Measurements from ENCODE around the gene DPH1.

DPH1 gene

DNA sequence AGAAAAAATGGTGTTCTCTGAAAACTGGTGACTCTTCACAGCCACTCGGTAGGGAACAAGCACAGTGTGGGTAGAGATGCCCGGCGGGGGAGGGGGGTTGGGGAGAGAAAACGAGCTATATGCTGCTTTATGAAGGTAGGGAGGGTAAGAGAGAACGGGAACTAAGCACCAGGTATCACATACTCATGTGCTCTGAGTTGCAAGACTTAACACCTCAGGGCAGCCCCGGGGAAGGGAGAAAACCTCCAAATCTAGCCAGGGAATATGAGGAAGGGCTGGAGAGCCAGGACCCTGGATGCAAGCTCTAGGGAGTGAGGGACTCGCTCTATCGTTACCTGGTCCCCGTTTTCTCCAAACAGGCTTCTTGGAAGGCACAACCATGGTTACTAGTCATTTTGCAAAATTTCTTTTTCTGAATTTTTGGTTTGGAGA, 60.3 kb downstream of the DPH1 start:
- no peak for DNase-seq (ENCODE audit: extremely low read depth, low read depth)
- H3K4me3 ChIP-seq (replicated peaks; ENCODE audit: low read depth, low read length): no peak overlapping the region
- TF ChIP-seq, protein P1, sequence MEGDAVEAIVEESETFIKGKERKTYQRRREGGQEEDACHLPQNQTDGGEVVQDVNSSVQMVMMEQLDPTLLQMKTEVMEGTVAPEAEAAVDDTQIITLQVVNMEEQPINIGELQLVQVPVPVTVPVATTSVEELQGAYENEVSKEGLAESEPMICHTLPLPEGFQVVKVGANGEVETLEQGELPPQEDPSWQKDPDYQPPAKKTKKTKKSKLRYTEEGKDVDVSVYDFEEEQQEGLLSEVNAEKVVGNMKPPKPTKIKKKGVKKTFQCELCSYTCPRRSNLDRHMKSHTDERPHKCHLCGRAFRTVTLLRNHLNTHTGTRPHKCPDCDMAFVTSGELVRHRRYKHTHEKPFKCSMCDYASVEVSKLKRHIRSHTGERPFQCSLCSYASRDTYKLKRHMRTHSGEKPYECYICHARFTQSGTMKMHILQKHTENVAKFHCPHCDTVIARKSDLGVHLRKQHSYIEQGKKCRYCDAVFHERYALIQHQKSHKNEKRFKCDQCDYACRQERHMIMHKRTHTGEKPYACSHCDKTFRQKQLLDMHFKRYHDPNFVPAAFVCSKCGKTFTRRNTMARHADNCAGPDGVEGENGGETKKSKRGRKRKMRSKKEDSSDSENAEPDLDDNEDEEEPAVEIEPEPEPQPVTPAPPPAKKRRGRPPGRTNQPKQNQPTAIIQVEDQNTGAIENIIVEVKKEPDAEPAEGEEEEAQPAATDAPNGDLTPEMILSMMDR (IDR thresholded peaks at IDR 0.05; ENCODE audit: low read depth, low read length, missing control alignments): no peak

DNA sequence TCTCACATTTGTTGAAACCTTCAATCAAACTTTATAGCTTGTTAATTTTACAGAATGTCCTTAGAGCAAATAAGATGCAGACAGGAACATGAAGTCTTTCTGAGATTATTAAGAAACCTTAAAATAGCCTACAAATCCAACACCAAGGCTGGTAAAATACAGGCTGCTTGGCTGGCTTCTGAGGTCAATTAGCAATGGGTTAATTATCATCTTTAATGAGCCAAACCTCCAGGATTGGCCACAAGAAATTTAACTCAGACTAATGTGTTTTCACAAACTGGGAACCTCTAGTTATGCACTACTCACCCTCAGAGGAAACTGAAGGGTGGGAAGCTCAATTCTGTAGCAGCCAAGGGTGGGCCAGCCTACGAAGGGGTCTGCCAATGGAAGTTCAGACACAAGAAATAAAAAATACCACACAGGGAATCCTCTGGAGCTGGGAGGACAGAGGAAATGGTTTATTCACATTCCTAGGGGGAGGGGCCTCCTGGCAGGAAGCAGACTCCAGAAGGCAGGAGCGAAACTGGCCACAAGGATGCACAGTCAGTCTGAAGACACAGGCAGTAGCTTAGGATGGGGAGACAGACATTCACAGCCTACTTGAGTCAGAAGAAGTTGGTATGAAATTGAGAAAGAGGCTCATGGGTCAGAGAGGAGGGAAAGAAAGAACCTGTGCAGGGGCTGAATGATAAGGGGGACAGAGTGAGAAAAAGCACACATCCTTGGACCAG, 61.0 kb downstream of the DPH1 start:
- TF ChIP-seq, protein P1 (IDR thresholded peaks at IDR 0.05; ENCODE audit: low read depth, low read length, missing control alignments): peak; percentile 33
- DNase-seq (ENCODE audit: extremely low read depth, low read depth): peak; percentile 91
- no peak overlapping the region for H3K4me3 ChIP-seq (replicated peaks; ENCODE audit: low read depth, low read length)

DNA sequence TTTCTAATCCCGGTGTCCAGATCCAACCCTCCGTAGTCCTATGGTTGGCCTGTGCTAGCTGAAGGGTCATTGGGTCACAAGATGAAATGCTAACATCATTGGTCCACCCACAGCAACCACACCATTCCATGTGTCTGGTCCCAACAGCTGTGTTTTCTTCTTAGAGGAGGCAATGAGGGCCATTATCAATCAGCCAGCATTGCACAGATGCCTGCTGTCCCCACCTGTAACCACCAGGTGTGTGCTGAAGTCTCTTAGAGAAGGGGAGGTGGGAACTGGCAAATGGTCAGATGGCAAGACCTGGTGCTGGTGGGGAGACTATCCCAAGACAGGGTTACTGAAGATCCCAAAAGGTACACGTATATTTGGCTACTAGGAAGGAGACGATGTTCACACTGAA, 62.3 kb downstream of the DPH1 start:
- H3K4me3 ChIP-seq (replicated peaks; ENCODE audit: low read depth, low read length): no peak overlapping the region
- TF ChIP-seq, protein P1 (IDR thresholded peaks at IDR 0.05; ENCODE audit: low read depth, low read length, missing control alignments): no peak
- DNase-seq (ENCODE audit: extremely low read depth, low read depth): no peak

DNA sequence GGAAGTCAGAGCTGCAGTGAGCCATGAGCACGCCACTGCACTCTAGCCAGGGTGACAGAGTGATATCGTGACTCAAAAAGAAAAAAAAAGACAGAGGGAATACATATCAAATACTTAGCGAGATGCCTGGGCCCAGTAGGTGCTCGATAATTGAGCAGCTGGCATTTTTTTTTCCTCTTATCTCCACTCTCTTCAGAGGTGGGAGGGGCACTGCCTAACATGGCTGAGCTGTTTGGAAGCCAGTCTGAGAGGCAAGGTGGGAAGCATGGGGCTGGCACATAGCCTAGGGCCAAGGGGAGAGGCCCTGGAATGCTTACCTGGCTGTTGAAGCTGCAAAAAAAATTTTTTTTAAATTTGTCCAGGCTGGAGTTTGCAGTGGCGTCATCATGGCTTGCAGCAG, 63.4 kb downstream of the DPH1 start:
- no peak for DNase-seq (ENCODE audit: extremely low read depth, low read depth)
- H3K4me3 ChIP-seq (replicated peaks; ENCODE audit: low read depth, low read length): no peak overlapping the region
- TF ChIP-seq, protein P1 (IDR thresholded peaks at IDR 0.05; ENCODE audit: low read depth, low read length, missing control alignments): no peak
